ENCODE results near the gene DUSP2.

Gene DUSP2

GRCh38 chr2:96093528-96093927 is 51.7 kb downstream of the DUSP2 start:
- DNase-seq (ENCODE audit: low spot score): no peak
- ChIA-PET CTCF (no interaction called here), POLR2A (ENCODE audit: low non-redundant PET) (no interaction called here)
- TF ChIP-seq, protein P1, sequence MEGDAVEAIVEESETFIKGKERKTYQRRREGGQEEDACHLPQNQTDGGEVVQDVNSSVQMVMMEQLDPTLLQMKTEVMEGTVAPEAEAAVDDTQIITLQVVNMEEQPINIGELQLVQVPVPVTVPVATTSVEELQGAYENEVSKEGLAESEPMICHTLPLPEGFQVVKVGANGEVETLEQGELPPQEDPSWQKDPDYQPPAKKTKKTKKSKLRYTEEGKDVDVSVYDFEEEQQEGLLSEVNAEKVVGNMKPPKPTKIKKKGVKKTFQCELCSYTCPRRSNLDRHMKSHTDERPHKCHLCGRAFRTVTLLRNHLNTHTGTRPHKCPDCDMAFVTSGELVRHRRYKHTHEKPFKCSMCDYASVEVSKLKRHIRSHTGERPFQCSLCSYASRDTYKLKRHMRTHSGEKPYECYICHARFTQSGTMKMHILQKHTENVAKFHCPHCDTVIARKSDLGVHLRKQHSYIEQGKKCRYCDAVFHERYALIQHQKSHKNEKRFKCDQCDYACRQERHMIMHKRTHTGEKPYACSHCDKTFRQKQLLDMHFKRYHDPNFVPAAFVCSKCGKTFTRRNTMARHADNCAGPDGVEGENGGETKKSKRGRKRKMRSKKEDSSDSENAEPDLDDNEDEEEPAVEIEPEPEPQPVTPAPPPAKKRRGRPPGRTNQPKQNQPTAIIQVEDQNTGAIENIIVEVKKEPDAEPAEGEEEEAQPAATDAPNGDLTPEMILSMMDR (conservative IDR thresholded peaks at IDR 0.05; ENCODE audit: low read depth): no peak
- no peak overlapping the region for H3K27ac ChIP-seq
